Tibial artery (tissue), 4 donors: ENCODE data around the gene CMTM7.

Source experiments
- DNase-seq, 2 donors: peaks; one replicate each; pipeline ENCODE4 v3.0.0-alpha.2; 2019
- H3K27ac ChIP-seq, 2 donors: fragments of 200-600 bp; sonication (generic) in 1 of 2; 1 replicate in 1 of 2; 2 replicates in 1 of 2; pipeline ENCODE4 v1.5.1; 2018 to 2019; ENCODE audit warnings: mild to moderate bottlenecking in 1 of 2
- H3K27me3 ChIP-seq, 2 donors: fragments of 200-600 bp; sonication (generic) in 1 of 2; one replicate each; pipeline versions ENCODE4 v1.5.1 to v1.6.0; 2016 to 2019
- H3K36me3 ChIP-seq, 3 donors: fragments of 200-600 bp; sonication (generic) in 2 of 3; one replicate each; pipeline ENCODE4 v1.5.1; 2016 to 2019; ENCODE audit warnings: mild to moderate bottlenecking in 2 of 3
- H3K4me1 ChIP-seq, 4 donors: fragments of 200-600 bp; sonication (generic) in 2 of 4; 1 replicate in 3 of 4; 2 replicates in 1 of 4; pipeline ENCODE4 v1.5.1; 2016 to 2019
- H3K4me3 ChIP-seq, 2 donors: fragments of 200-600 bp; sonication (generic) in 1 of 2; 1 replicate in 1 of 2; 2 replicates in 1 of 2; pipeline ENCODE4 v1.5.1; 2018 to 2019; ENCODE audit warnings: mild to moderate bottlenecking in 2 of 2
- H3K9me3 ChIP-seq, 3 donors: fragments of 200-600 bp; sonication (generic) in 1 of 3; one replicate each; pipeline ENCODE4 v1.5.1; 2016 to 2019
- intact Hi-C: fragments of 100-400 bp; cut with DNase I; formaldehyde crosslinking; loops from one replicate; pipeline ENCODE4 v1.15.0; 2023; ENCODE audit warnings: low total_unique reads
- TF ChIP-seq, protein P1 (sequence below), 2 experiments: fragments of 200-600 bp in 1 of 2; fragments of 450-650 bp in 1 of 2; IDR thresholded peaks; one replicate each; pipeline ENCODE4 v1.5.1; 2017 to 2019; ENCODE audit warnings: antibody characterized with exemption in 2 of 2, mild to moderate bottlenecking in 1 of 2, moderate library complexity in 1 of 2

CMTM7 gene

GRCh38 chr3:32403663-32404062 lies 12.0 kb downstream of the CMTM7 start:
- no peak overlapping the region for H3K27ac ChIP-seq
- H3K9me3 ChIP-seq, result no peaks in the 10 kb centered on the region
- TF ChIP-seq, protein P1, sequence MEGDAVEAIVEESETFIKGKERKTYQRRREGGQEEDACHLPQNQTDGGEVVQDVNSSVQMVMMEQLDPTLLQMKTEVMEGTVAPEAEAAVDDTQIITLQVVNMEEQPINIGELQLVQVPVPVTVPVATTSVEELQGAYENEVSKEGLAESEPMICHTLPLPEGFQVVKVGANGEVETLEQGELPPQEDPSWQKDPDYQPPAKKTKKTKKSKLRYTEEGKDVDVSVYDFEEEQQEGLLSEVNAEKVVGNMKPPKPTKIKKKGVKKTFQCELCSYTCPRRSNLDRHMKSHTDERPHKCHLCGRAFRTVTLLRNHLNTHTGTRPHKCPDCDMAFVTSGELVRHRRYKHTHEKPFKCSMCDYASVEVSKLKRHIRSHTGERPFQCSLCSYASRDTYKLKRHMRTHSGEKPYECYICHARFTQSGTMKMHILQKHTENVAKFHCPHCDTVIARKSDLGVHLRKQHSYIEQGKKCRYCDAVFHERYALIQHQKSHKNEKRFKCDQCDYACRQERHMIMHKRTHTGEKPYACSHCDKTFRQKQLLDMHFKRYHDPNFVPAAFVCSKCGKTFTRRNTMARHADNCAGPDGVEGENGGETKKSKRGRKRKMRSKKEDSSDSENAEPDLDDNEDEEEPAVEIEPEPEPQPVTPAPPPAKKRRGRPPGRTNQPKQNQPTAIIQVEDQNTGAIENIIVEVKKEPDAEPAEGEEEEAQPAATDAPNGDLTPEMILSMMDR (IDR thresholded peaks at IDR 0.05), result no peak
- no peak overlapping the region for H3K4me3 ChIP-seq
- peaks cover 0 to 20% (median 12%) of the 10 kb centered on the region in 4 donors for H3K4me1 ChIP-seq
- intact Hi-C loops, result no loop called here
- H3K36me3 ChIP-seq, result no peaks in the 10 kb centered on the region
- H3K27me3 ChIP-seq, result no peaks in the 10 kb centered on the region
- DNase-seq, result no peak

GRCh38 chr3:32404714-32405113 lies 13.1 kb downstream of the CMTM7 start:
- peaks cover 0 to 18% (median 12%) of the 10 kb centered on the region in 4 donors for H3K4me1 ChIP-seq
- H3K36me3 ChIP-seq, result no peaks in the 10 kb centered on the region
- TF ChIP-seq, protein P1 (IDR thresholded peaks at IDR 0.05), result no peak
- intact Hi-C loops, result no loop called here
- no peaks in the 10 kb centered on the region for H3K9me3 ChIP-seq
- DNase-seq, result no peak
- H3K27ac ChIP-seq, result no peak overlapping the region
- H3K27me3 ChIP-seq, result no peaks in the 10 kb centered on the region
- no peak overlapping the region for H3K4me3 ChIP-seq

GRCh38 chr3:32405155-32405554 lies 13.5 kb downstream of the CMTM7 start:
- Histone ChIP-seq H3K9me3 (no peaks in the 10 kb centered on the region), H3K27ac (no peak overlapping the region), H3K27me3 (no peaks in the 10 kb centered on the region), H3K4me1 (peaks cover 0 to 18% (median 12%) of the 10 kb centered on the region in 4 donors), H3K36me3 (no peaks in the 10 kb centered on the region), H3K4me3 (no peak overlapping the region)
- DNase-seq, result no peak
- intact Hi-C loops, result no loop called here
- TF ChIP-seq, protein P1 (IDR thresholded peaks at IDR 0.05), result no peak

DNA sequence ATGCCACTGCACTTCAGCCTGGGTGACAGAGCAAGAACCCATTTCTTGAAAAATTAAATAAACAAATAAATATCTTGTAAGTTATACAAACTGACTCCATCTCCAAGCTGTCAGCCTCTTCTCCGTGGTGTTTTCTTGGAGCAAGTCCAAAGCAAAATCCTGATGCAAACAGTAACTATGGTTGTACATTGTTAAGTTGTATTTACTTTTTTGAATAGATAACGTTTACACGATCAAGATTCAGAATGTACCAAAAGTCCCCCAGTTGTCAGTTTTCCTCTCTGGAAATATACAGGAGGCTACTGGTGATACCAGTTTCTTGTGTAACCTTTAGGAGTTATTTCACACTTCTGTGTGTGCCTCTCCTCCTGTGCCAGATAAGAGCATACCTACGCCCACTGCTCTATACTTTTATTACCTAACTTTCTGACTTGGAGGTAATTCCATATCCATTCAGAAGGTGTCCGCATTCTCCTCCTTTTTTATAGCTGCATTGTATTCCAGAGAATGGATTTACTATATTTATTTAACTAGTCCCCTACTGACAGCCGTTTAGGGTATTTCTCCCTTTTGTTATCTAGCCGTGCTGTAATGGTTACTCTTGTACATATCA lies 14.2 kb downstream of the CMTM7 start:
- H3K36me3 ChIP-seq, result no peaks in the 10 kb centered on the region
- TF ChIP-seq, protein P1 (IDR thresholded peaks at IDR 0.05), result no peak
- no peak for DNase-seq
- no peaks in the 10 kb centered on the region for H3K9me3 ChIP-seq
- H3K27me3 ChIP-seq, result no peaks in the 10 kb centered on the region
- peaks cover 0 to 14% (median 9%) of the 10 kb centered on the region in 4 donors for H3K4me1 ChIP-seq
- no peak overlapping the region for H3K4me3 ChIP-seq
- intact Hi-C loops, result no loop called here
- H3K27ac ChIP-seq, result no peak overlapping the region

DNA sequence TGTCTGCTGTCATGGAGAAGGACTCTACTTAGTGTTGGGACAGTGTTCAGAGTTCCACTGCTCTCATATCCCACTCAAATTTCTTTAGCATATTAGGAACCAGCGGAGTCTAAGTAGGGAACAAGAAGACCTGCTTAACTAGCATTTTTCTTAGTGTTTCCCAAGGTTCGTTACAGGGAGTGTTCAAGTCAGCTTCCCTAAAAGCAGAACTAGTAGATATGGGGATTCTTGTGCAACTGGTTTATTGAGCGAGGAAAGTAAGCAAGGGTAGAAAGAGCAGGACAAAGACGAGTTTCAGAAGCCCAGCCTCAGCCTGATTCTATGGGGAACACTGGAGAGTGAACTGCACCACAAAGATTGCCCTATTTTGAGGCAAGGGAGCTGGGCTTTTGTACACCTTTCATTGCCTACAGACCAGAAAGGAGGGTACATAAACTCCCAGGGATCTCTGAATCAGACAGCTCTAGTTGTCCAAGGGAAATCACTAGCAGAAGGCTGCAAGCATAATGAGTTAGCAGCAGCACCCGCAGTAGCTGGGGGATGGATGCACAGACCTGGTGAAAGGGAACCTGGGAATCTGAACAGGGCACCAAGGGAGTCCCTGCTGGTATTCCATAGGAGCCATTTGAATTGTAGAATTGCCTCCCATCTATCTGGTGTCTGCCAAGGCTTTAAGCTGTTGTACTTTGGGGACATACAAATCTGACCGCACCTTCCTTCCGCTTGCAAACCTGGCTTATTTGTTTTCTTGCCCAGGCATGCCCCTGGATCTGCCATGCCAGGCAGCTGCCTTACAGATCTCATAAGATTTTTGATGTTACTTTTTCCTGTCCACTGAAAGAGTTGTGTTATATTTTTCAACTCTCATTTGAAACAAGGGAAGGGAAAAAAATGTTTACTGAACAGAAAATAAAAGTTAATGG lies 15.1 kb downstream of the CMTM7 start:
- TF ChIP-seq, protein P1 (IDR thresholded peaks at IDR 0.05), result no peak
- Histone ChIP-seq H3K4me1 (peaks cover 0 to 8% (median 4%) of the 10 kb centered on the region in 4 donors), H3K27ac (no peak overlapping the region), H3K36me3 (no peaks in the 10 kb centered on the region), H3K4me3 (no peak overlapping the region), H3K27me3 (no peaks in the 10 kb centered on the region), H3K9me3 (no peaks in the 10 kb centered on the region)
- intact Hi-C loops, result no loop called here
- no peak for DNase-seq
